Measurements from ENCODE around the gene MB.
"Not testable (repeated sequence)": the region's sequence is repeated elsewhere in the genome, so short reads cannot be mapped to it uniquely, and the experiment has no call there.

Gene MB

GRCh38 chr22:35637254-35637653, 20.1 kb upstream of the MB start:
- no peak for DNase-seq (ENCODE audit: low spot score)

DNA sequence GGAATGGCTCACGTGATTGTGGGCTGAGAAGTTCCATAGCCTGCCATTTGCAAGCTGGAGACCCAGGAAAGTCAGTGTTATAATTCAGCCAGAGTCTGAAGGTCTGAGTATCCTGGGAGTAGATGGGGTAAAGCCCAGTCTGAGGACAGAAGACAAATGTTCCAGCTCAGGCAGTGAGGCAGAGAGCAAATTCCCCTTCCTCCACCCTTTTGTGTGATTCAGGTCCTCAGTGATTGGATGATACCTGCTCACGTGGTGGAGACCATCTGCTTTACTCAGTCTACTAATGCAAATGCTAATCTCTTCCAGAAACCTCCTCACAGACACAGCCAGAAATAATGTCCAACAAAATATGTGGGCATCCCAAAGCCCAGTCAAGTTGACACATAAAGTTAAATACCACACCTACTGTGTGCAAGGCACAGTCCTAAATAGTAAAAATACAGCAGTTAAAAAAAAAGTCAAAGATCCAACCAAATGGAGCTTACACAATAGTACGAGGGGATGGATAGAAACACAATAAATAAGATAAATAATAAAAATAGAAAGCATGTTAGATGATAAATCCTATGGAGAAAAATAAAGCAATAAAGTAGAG, 17.9 kb upstream of the MB start:
- DNase-seq (ENCODE audit: low spot score): no peak

- no peak for DNase-seq (ENCODE audit: low spot score)
These were observed 16.9 kb upstream of the MB start for GRCh38 chr22:35634015-35634414.

DNA sequence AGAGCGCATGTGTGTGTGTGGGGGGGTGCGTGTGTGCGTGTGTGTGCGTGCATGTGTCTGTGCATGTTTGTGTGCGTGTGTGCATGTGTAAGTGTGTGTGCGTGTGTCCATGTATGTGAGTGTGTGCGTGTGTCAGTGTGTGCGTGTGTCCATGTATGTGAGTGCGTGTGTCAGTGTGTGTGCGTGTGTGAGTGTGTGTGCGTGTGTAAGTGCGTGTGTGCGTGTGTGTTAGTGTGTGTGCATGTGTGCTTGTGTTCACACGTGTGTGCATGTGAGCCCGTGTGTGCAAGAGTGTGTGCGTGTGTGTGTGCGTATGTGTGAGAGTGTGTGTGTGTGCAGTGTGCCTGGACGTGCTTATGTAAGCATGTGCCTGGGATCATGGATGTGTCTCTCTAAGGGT, 16.4 kb upstream of the MB start:
- DNase-seq (ENCODE audit: low spot score): no peak

DNA sequence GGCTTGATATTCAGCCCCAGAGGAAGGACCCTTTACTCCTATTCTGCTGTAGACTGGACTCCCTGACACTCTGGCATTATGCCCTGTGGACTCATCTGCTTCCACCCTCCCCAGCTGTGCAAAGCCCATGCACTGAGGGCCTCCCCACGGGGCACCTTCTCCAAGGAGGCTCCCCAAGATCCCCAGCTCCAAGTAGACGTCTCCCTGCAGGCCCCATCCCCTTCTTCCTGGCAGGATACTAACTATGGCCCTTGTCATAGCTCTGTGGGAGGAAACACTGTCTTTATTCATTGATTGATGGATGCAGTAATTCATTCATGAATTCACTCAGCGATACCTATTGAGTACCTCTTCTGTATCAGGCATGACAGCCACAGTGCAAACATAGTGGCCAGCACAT, 15.8 kb upstream of the MB start:
- DNase-seq (ENCODE audit: low spot score): no peak

DNA sequence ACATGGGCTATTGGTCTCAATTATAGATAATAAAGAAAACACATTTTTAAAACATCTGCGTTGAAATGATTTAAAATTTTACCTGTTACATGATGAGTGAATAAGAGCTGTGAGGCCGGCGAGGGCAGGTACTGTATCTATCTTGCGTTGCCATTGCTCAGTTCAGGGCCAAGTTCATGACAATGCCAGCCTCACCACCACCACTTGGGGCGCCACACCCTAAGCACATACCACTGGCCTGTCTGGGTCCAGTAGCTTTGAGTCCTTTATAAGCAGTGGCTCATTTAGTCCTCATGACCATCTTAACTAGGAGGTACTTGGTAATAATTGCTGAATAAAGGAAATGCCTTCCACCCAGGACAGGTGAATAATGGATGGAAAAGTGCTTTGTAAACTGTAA, 14.5 kb upstream of the MB start:
- no peak for DNase-seq (ENCODE audit: low spot score)

DNA sequence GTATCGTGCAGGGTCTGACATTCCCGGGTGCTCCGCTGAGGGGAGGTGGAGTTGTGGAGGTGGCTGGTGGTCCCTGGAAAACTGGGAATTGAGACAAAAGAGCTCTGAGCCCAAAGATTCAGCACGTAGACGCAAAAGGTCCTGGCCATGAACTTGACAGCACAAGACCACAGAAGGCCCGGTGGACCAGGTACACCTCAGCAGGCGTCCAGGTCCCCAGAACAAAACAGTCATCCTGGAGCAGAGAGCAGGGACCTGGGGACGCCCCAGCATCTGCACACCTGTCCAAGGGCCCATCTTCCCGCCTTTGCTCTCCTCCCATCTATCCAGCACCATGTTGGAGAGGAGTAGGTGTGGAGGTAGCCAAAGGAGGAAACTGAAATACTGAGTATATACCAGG, 13.8 kb upstream of the MB start:
- no peak for DNase-seq (ENCODE audit: low spot score)

DNA sequence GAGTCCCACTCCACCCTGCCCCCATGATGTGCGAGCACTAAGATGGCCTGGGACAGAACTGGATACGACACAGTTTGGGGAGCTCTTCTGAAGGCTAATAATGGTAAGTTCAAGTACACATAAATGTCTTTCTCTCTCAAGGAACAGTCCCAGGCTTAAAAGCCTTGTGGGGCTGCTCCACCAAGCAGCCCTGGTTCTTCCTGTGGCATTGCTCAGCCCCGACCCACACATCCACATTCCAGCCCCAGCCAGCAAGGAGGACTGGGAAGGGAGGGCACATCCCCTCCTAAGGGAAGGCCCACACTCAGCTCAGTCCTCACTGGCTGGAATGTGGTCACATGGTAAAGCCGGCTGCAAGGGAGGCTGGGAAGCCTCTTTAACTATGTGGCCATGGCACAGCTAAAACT, 13.3 kb upstream of the MB start:
- DNase-seq (ENCODE audit: low spot score): no peak

- DNase-seq (ENCODE audit: low spot score): no peak
These were observed 12.5 kb upstream of the MB start for GRCh38 chr22:35629406-35630216.

DNA sequence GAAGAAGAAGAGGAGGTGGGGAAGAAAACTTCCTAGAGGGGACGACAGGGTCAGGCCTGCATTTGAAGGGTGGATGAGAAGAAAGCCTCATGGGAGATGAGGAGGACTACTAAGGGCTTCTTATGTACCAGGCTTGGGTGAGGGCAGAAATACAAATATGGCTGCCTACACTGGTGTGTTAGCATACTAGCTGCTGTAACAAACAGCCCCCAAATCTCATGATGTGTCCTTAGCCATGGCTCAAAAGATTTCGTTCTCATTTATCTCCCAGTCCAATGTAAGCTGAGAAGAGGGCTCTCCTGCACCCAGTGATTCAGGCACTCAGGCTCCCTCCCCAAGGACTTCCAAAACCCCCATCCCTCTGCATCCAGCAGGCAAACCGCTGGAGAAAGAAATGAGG, 11.6 kb upstream of the MB start:
- no peak for DNase-seq (ENCODE audit: low spot score)

DNA sequence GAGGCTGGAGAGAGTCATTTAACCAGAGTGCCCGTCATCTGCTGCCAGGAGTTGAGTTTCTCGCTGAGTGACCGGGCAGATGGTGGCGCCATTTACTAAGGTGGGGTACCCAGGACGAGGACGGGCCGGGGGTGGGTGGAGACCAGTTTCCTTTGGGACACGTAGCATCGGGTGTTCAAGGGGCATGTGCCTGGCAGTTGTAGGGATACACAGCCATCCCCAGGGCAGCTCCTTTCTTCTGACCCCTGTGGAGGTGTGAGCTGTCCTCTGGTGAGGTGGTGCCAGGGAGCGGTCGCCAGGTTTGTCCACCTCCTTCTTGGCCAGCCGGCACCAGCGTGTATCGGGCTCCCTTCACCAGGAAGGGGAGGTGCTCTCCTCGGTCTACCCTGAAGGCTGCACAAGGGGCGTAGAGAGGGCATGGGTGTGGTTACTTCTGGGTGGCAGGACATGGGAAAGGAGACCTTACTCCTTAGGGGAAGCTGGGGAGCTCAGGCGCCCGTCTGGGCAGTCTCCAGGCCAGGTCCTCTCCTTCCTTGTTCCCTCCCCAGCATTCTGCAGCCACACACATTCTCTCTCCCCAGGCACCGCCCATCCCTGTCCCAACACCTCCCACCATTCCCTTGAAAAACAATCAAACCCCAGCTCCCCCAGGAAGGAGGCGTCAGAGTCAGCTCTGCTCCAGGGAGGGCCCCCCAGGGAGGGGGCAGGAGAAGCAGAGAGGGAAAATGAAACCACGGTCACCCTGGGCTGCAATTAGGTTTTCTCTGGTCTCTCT, 10.3 kb upstream of the MB start:
- no peak for DNase-seq (ENCODE audit: low spot score)

DNA sequence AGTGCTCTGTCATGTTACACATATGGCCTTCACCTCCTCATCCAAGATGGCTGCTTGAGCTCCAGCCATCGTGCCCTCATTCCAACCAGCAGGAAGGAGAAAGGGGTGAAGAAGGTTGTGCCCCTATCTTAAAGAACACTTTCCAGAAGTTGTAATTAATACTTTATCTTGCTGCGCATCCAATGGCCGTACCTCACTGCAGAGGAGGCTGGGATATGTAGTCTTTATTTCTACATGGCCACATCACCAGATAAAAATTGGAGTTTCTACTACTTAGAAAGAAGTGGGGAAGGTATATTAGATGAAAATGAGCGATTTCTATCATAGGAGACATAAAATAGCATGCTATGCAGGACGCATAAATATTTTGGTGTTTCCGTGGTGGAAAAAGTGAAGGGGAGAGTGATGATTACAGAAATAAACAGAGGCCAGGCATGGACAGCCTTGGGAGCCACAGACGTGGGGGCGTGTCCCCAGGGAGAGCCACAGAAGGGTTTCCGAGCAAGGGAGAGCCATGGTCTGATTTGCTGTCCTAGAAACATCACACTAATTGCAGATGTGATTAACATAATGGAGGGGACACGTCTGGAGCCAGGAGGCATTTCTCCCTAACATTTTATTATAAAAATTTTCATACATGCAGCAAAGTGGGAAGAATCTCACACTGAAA, 8.8 kb upstream of the MB start:
- no peak for DNase-seq (ENCODE audit: low spot score)

GRCh38 chr22:35624547-35624946, 7.4 kb upstream of the MB start:
- no peak for DNase-seq (ENCODE audit: low spot score)

GRCh38 chr22:35623885-35624284, 6.8 kb upstream of the MB start:
- not testable (repeated sequence) for DNase-seq (ENCODE audit: low spot score)

GRCh38 chr22:35622191-35622913, 5.2 kb upstream of the MB start:
- no peak for DNase-seq (ENCODE audit: low spot score)

- DNase-seq (ENCODE audit: low spot score): no peak
These were observed 4.3 kb upstream of the MB start for GRCh38 chr22:35621451-35621850.

GRCh38 chr22:35620624-35621251, 3.6 kb upstream of the MB start:
- DNase-seq (ENCODE audit: low spot score): no peak

DNA sequence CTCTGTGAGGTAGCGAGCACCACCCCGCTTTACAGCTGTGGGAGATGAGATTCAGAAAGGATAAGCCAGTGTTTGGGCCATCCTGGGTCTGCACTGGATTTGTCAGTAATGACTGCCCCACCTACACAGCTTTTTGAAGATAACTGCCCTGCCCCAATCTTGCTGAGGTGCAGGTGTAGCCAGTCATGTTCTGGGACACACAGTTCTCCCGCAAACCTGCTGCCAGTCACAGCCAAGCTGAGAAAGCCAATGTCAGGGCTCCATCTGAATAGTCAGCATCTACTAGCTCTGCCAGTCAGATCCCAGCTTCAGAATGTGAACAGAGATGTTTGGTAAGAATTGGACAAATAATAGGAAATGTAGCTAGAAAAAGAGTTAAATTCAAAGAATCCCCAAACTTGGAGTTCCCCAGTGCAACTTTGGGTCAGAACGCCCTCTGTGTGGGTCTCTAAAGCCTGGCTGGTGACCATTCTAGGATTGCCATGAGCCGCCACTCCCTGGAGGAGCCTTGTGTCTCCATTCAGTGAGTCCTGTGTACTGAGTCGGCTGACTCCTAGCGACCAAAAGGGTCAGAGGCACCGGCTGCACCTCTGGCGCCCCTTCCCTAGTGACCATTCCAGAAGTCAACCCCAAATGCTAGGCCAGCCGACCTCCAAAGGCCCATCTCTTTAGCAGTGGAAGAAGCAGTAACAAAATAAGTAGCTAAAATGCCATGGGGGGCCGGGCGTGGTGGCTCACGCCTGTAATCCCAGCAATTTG, 2.4 kb upstream of the MB start:
- no peak for DNase-seq (ENCODE audit: low spot score)

DNA sequence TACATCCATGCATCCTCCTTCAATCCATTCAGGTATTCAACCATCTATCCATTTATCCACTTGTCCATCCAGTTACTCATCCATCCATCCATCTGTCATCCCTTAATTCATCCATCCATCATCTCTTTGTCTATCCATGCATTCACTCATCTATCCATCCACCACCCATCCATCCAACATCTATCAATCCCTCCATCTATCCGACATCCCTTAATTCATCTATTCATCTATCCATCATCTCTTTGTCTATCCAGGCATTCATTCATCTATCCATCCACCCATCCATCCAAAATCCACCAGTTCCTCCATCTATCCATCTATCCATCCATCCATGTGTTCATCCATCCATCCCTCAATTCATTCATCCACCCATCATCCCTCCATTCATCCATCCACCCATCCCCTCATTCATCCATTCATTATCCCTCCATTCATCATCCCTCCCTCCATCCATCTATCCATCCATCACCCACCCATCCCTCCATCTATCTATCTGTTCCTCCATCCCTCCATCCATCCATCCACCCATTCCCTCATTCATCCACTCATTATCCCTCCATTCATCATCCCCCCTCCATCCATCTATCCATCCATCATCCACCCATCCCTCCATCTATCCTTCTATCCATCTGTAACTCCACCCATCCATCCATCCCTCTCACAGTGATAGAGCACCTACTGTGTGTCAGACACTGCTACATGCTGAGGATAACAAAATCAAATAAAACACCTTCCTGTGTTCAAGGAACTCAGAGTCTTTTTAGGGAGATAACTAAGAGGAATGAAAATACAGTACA, 1.5 kb upstream of the MB start:
- no peak for DNase-seq (ENCODE audit: low spot score)

- DNase-seq (ENCODE audit: low spot score): no peak
These were observed 1.1 kb downstream of the MB start for GRCh38 chr22:35616043-35616442.
